Measurements from ENCODE around the gene LRRC42. TPM values are rescaled to one million over a fixed set of nuclear protein-coding genes. Genes with fewer than 3 reads are reported as not detected.
"Not testable (repeated sequence)": the region's sequence is repeated elsewhere in the genome, so short reads cannot be mapped to it uniquely, and the experiment has no call there.

Gene LRRC42
- total RNA-seq, 3 donors from 2014 or later: 22.6 to 23.1 (median 22.8) TPM

GRCh38 chr1:53999920-54000319 is 53.8 kb downstream of the LRRC42 start:
- H3K27me3 Mint-ChIP-seq (ENCODE audit: low read depth): no peaks in the 10 kb centered on the region
- no peaks in the 10 kb centered on the region for H3K36me3 Mint-ChIP-seq (ENCODE audit: insufficient read depth)
- H3K9me3 Mint-ChIP-seq: no peaks in the 10 kb centered on the region
- H3K4me3 Mint-ChIP-seq: no peak overlapping the region
- DNase-seq (no peak), ATAC-seq (no peak)
- H3K4me1 Mint-ChIP-seq (ENCODE audit: low read depth): no peaks in the 10 kb centered on the region

GRCh38 chr1:54001591-54001990 is 55.4 kb downstream of the LRRC42 start:
- H3K4me3 Mint-ChIP-seq: no peak overlapping the region
- no peak for ATAC-seq
- no peaks in the 10 kb centered on the region for H3K27me3 Mint-ChIP-seq (ENCODE audit: low read depth)
- H3K9me3 Mint-ChIP-seq: no peaks in the 10 kb centered on the region
- no peak for DNase-seq
- H3K36me3 Mint-ChIP-seq (ENCODE audit: insufficient read depth): no peaks in the 10 kb centered on the region
- no peaks in the 10 kb centered on the region for H3K4me1 Mint-ChIP-seq (ENCODE audit: low read depth)

- DNase-seq (no peak), ATAC-seq (no peak)
- Mint-ChIP-seq H3K4me3 (no peak overlapping the region), H3K36me3 (ENCODE audit: insufficient read depth) (no peaks in the 10 kb centered on the region), H3K27me3 (ENCODE audit: low read depth) (no peaks in the 10 kb centered on the region), H3K4me1 (ENCODE audit: low read depth) (no peaks in the 10 kb centered on the region), H3K9me3 (no peaks in the 10 kb centered on the region)
Observed at GRCh38 chr1:54002544-54003248, 56.5 kb downstream of the LRRC42 start.

- no peak for ATAC-seq
- H3K9me3 Mint-ChIP-seq: no peaks in the 10 kb centered on the region
- no peak for DNase-seq
- H3K27me3 Mint-ChIP-seq (ENCODE audit: low read depth): no peaks in the 10 kb centered on the region
- H3K36me3 Mint-ChIP-seq (ENCODE audit: insufficient read depth): no peaks in the 10 kb centered on the region
- H3K4me3 Mint-ChIP-seq: no peak overlapping the region
- H3K4me1 Mint-ChIP-seq (ENCODE audit: low read depth): no peaks in the 10 kb centered on the region
Observed at GRCh38 chr1:54003249-54003646, 57.1 kb downstream of the LRRC42 start.

- H3K9me3 Mint-ChIP-seq; H3K4me1 Mint-ChIP-seq (ENCODE audit: low read depth); ATAC-seq; H3K36me3 Mint-ChIP-seq (ENCODE audit: insufficient read depth); H3K27me3 Mint-ChIP-seq (ENCODE audit: low read depth); H3K4me3 Mint-ChIP-seq; DNase-seq: not testable (repeated sequence)
Observed at GRCh38 chr1:54003750-54004480, 57.8 kb downstream of the LRRC42 start.

GRCh38 chr1:54004481-54005049 is 58.4 kb downstream of the LRRC42 start:
- Mint-ChIP-seq H3K4me1 (ENCODE audit: low read depth) (no peaks in the 10 kb centered on the region), H3K27me3 (ENCODE audit: low read depth) (peaks cover 2% of the 10 kb centered on the region), H3K9me3 (no peaks in the 10 kb centered on the region), H3K36me3 (ENCODE audit: insufficient read depth) (no peaks in the 10 kb centered on the region), H3K4me3 (no peak overlapping the region)
- DNase-seq (no peak), ATAC-seq (no peak)

- ATAC-seq: no peak
- no peak for DNase-seq
- Mint-ChIP-seq H3K27me3 (ENCODE audit: low read depth) (peaks cover 7% of the 10 kb centered on the region), H3K4me1 (ENCODE audit: low read depth) (no peaks in the 10 kb centered on the region), H3K9me3 (no peaks in the 10 kb centered on the region), H3K4me3 (no peak overlapping the region), H3K36me3 (ENCODE audit: insufficient read depth) (no peaks in the 10 kb centered on the region)
Observed at GRCh38 chr1:54006508-54006907, 60.4 kb downstream of the LRRC42 start.

- Mint-ChIP-seq H3K4me1 (ENCODE audit: low read depth) (no peaks in the 10 kb centered on the region), H3K4me3 (no peak overlapping the region), H3K27me3 (ENCODE audit: low read depth) (peaks cover 11% of the 10 kb centered on the region), H3K36me3 (ENCODE audit: insufficient read depth) (no peaks in the 10 kb centered on the region), H3K9me3 (no peaks in the 10 kb centered on the region)
- ATAC-seq (no peak), DNase-seq (no peak)
Observed at GRCh38 chr1:54007613-54008012, 61.5 kb downstream of the LRRC42 start.

- ATAC-seq (no peak), DNase-seq (no peak)
- peaks cover 16% of the 10 kb centered on the region for H3K27me3 Mint-ChIP-seq (ENCODE audit: low read depth)
- no peaks in the 10 kb centered on the region for H3K9me3 Mint-ChIP-seq
- H3K4me3 Mint-ChIP-seq: no peak overlapping the region
- H3K4me1 Mint-ChIP-seq (ENCODE audit: low read depth): no peaks in the 10 kb centered on the region
- no peaks in the 10 kb centered on the region for H3K36me3 Mint-ChIP-seq (ENCODE audit: insufficient read depth)
Observed at GRCh38 chr1:54008876-54009275, 62.7 kb downstream of the LRRC42 start.

GRCh38 chr1:54009406-54009805 is 63.3 kb downstream of the LRRC42 start:
- ATAC-seq: no peak

GRCh38 chr1:54010415-54011117 is 64.4 kb downstream of the LRRC42 start:
- Mint-ChIP-seq H3K4me3 (no peak overlapping the region), H3K4me1 (ENCODE audit: low read depth) (no peaks in the 10 kb centered on the region), H3K9me3 (no peaks in the 10 kb centered on the region), H3K36me3 (ENCODE audit: insufficient read depth) (no peaks in the 10 kb centered on the region), H3K27me3 (ENCODE audit: low read depth) (peaks cover 18% of the 10 kb centered on the region)
- ATAC-seq (no peak), DNase-seq (no peak)

More at GRCh38 chr1:54009406-54009805, 63.3 kb downstream of the LRRC42 start:
- Mint-ChIP-seq H3K4me3 (no peak overlapping the region), H3K27me3 (ENCODE audit: low read depth) (peaks cover 18% of the 10 kb centered on the region), H3K36me3 (ENCODE audit: insufficient read depth) (no peaks in the 10 kb centered on the region), H3K9me3 (no peaks in the 10 kb centered on the region), H3K4me1 (ENCODE audit: low read depth) (no peaks in the 10 kb centered on the region)
- no peak for DNase-seq

GRCh38 chr1:54011316-54012007 is 65.3 kb downstream of the LRRC42 start:
- Mint-ChIP-seq H3K27me3 (ENCODE audit: low read depth) (peaks cover 18% of the 10 kb centered on the region), H3K4me1 (ENCODE audit: low read depth) (no peaks in the 10 kb centered on the region), H3K4me3 (no peak overlapping the region), H3K36me3 (ENCODE audit: insufficient read depth) (no peaks in the 10 kb centered on the region), H3K9me3 (no peaks in the 10 kb centered on the region)
- no peak for ATAC-seq
- DNase-seq: no peak

GRCh38 chr1:54012008-54012325 is 65.8 kb downstream of the LRRC42 start:
- H3K27me3 Mint-ChIP-seq (ENCODE audit: low read depth): peaks cover 18% of the 10 kb centered on the region
- H3K4me3 Mint-ChIP-seq: no peak overlapping the region
- no peak for DNase-seq
- no peaks in the 10 kb centered on the region for H3K4me1 Mint-ChIP-seq (ENCODE audit: low read depth)
- no peak for ATAC-seq
- no peaks in the 10 kb centered on the region for H3K36me3 Mint-ChIP-seq (ENCODE audit: insufficient read depth)
- H3K9me3 Mint-ChIP-seq: no peaks in the 10 kb centered on the region

- Mint-ChIP-seq H3K4me3 (no peak overlapping the region), H3K27me3 (ENCODE audit: low read depth) (peaks cover 21% of the 10 kb centered on the region), H3K36me3 (ENCODE audit: insufficient read depth) (no peaks in the 10 kb centered on the region), H3K4me1 (ENCODE audit: low read depth) (no peaks in the 10 kb centered on the region), H3K9me3 (no peaks in the 10 kb centered on the region)
- DNase-seq (no peak), ATAC-seq (no peak)
Observed at GRCh38 chr1:54012863-54013262, 66.7 kb downstream of the LRRC42 start.
